HCT116 (cell line): ENCODE data around the gene DTNB. TPM values are rescaled to one million over a fixed set of nuclear protein-coding genes. Genes with fewer than 3 reads are reported as not detected.

Source experiments
- ATAC-seq: fragments of 200-7000 bp; cut with Tn5 transposase; 2 replicates; pipeline ENCODE4 v1.9.1; 2020; ENCODE audit warnings: mild to moderate bottlenecking, moderate library complexity
- BruUV-seq: library from RNA; stranded (reverse); fragments of 400-500 nt; replicated peaks from 2 replicates; lab custom pipeline; 2021; lab: Mats Ljungman, UMichigan
- CTCF ChIA-PET: fragments of 300-600 bp; sonication (Branson Sonifier 250); formaldehyde crosslinking; loops from one replicate; lab custom pipeline; 2021; ENCODE audit warnings: antibody characterized with exemption; lab: Charles Lee
- POLR2A ChIA-PET: fragments of 300-600, 350-600 bp; sonication (Branson Sonifier 250); formaldehyde crosslinking; loops from one replicate; lab custom pipeline; 2021; ENCODE audit warnings: antibody characterized with exemption; lab: Charles Lee
- RAD21 ChIA-PET, 2 experiments: fragments of 300-600 bp; sonication (Branson Sonifier 250); formaldehyde crosslinking; loops; one replicate each; lab custom pipeline; 2023; ENCODE audit warnings: low total read pairs in 2 of 2; ENCODE audit not compliant: uncharacterized antibody in 2 of 2, unreplicated experiment in 2 of 2, low non-redundant PET in 1 of 2; lab: Charles Lee
- DNase-seq: peaks from one replicate; pipeline ENCODE4 v3.0.0-alpha.2; 2010; ENCODE audit warnings: low read depth, low spot score
- H2AFZ ChIP-seq: fragments of 200-600 bp; shearing (Covaris generic), sonication (generic); 2 replicates; pipeline ENCODE4 v1.6.1; 2017; ENCODE audit warnings: low read depth, mixed run types, mixed read lengths, antibody characterized with exemption, low read length; ENCODE audit not compliant: poor library complexity, severe bottlenecking
- H3K27ac ChIP-seq: 2 replicates; pipeline ENCODE4 v1.5.1; 2012; ENCODE audit warnings: low read depth, low read length
- H3K27me3 ChIP-seq: fragments of 200-600 bp; sonication (generic); 2 replicates; pipeline ENCODE4 v1.6.1; 2016; ENCODE audit warnings: mixed run types, low read length, mixed read lengths; ENCODE audit not compliant: insufficient read depth
- H3K36me3 ChIP-seq, 2 experiments: fragments of 200-500 bp in 1 of 2; fragments of 200-600 bp in 1 of 2; sonication (Bioruptor generic) in 1 of 2; sonication (generic) in 1 of 2; 2 replicates each; pipeline versions ENCODE4 v1.5.1 to v1.6.1; 2014 to 2016; ENCODE audit warnings: low read length in 2 of 2, inconsistent platforms in 1 of 2, mixed read lengths in 1 of 2, mixed run types in 1 of 2; ENCODE audit not compliant: insufficient read depth in 2 of 2, control insufficient read depth in 1 of 2
- H3K4me1 ChIP-seq, 2 experiments: fragments of 200-600 bp in 1 of 2; sonication (generic) in 1 of 2; 2 replicates each; pipeline versions ENCODE4 v1.5.1 to v1.6.1; 2012 to 2017; ENCODE audit warnings: low read length in 2 of 2, inconsistent platforms in 1 of 2, mild to moderate bottlenecking in 1 of 2, mixed read lengths in 1 of 2, mixed run types in 1 of 2, moderate library complexity in 1 of 2; ENCODE audit not compliant: insufficient read depth in 2 of 2, control insufficient read depth in 1 of 2
- H3K4me2 ChIP-seq: fragments of 200-600 bp; sonication (generic); 2 replicates; pipeline ENCODE4 v1.6.1; 2017; ENCODE audit warnings: mixed run types, low read length, mixed read lengths
- H3K4me3 ChIP-seq, 2 experiments: fragments of 200-600 bp in 1 of 2; sonication (generic) in 1 of 2; replicated peaks in 1 of 2; 2 replicates each; pipeline ENCODE4 v1.5.1; 2011 to 2016; ENCODE audit warnings: low read length in 2 of 2, control low read depth in 1 of 2, low read depth in 1 of 2, mild to moderate bottlenecking in 1 of 2, mixed read lengths in 1 of 2, mixed run types in 1 of 2
- H3K79me2 ChIP-seq: fragments of 200-600 bp; sonication (generic); 2 replicates; pipeline ENCODE4 v1.6.1; 2017; ENCODE audit warnings: mild to moderate bottlenecking, mixed run types, low read length, moderate library complexity, mixed read lengths; ENCODE audit not compliant: insufficient read depth
- H3K9ac ChIP-seq: fragments of 200-600 bp; sonication (generic); 2 replicates; pipeline ENCODE4 v1.6.1; 2016; ENCODE audit warnings: low read length, mixed read lengths
- H3K9me2 ChIP-seq: fragments of 200-600 bp; sonication (generic), shearing (Covaris generic); 2 replicates; pipeline ENCODE4 v1.6.1; 2017; ENCODE audit warnings: mixed run types, mild to moderate bottlenecking, moderate library complexity; ENCODE audit not compliant: insufficient read depth
- H3K9me3 ChIP-seq, 2 experiments: fragments of 200-500 bp in 1 of 2; fragments of 200-600 bp in 1 of 2; sonication (Bioruptor generic) in 1 of 2; sonication (generic) in 1 of 2; 2 replicates each; pipeline ENCODE4 v1.6.1; 2014 to 2017; ENCODE audit warnings: low read length in 2 of 2, mixed read lengths in 2 of 2, inconsistent platforms in 1 of 2, low read depth in 1 of 2, mild to moderate bottlenecking in 1 of 2, mixed run types in 1 of 2, moderate library complexity in 1 of 2; ENCODE audit not compliant: control insufficient read depth in 1 of 2, insufficient read depth in 1 of 2
- H4K20me1 ChIP-seq: fragments of 200-600 bp; sonication (generic), shearing (Covaris generic); 2 replicates; pipeline ENCODE4 v1.6.1; 2017; ENCODE audit warnings: mixed run types, mild to moderate bottlenecking, moderate library complexity; ENCODE audit not compliant: insufficient read depth
- CBX3 ChIP-seq: IDR thresholded peaks from 2 replicates; pipeline ENCODE4 v1.6.1; 2012; ENCODE audit warnings: low read depth
- EGR1 ChIP-seq: IDR thresholded peaks from 2 replicates; pipeline ENCODE4 v1.6.1; 2012; ENCODE audit warnings: low read depth
- EZH2 ChIP-seq: fragments of 200-600 bp; sonication (generic); IDR thresholded peaks from 2 replicates; pipeline ENCODE4 v1.6.1; 2017; ENCODE audit warnings: antibody characterized with exemption, mixed run types
- EZH2phosphoT487 ChIP-seq: fragments of 200-600 bp; IDR thresholded peaks from 2 replicates; pipeline ENCODE4 v1.6.1; 2018; ENCODE audit warnings: antibody characterized with exemption, borderline replicate concordance
- JUND ChIP-seq: IDR thresholded peaks from 2 replicates; pipeline ENCODE4 v1.6.1; 2012
- POLR2A ChIP-seq: IDR thresholded peaks from 2 replicates; pipeline ENCODE4 v1.7.0; 2011; ENCODE audit warnings: borderline replicate concordance; ENCODE audit not compliant: insufficient read depth, insufficient read length; ENCODE audit errors: extremely low read depth
- SP1 ChIP-seq: IDR thresholded peaks from 2 replicates; pipeline ENCODE4 v1.6.1; 2012; ENCODE audit warnings: low read depth
- YY1 ChIP-seq: IDR thresholded peaks from 2 replicates; pipeline ENCODE4 v1.6.1; 2011; ENCODE audit warnings: low read length, low read depth, moderate library complexity, mild to moderate bottlenecking; ENCODE audit not compliant: insufficient replicate concordance; ENCODE audit errors: extremely low read depth
- intact Hi-C: fragments of 100-400 bp; cut with micrococcal nuclease; formaldehyde crosslinking; loops from 2 replicates; pipeline ENCODE4 v1.10.0; 2022
- total RNA-seq: library from RNA; stranded (reverse); gene quantifications from one replicate; pipeline ENCODE4 v1.2.1, GENCODE V29; 2021; ENCODE audit not compliant: unreplicated experiment
- TF ChIP-seq, protein P1 (sequence below): IDR thresholded peaks from 2 replicates; pipeline ENCODE4 v1.6.1; 2011; ENCODE audit warnings: mild to moderate bottlenecking, low read length, moderate library complexity; ENCODE audit not compliant: insufficient replicate concordance; ENCODE audit errors: extremely low read depth
- TF ChIP-seq, protein P2 (sequence below): IDR thresholded peaks from 2 replicates; pipeline ENCODE4 v1.6.1; 2012

Gene DTNB
- total RNA-seq, 1 experiment from 2014 or later, result 30.2 TPM

DNA sequence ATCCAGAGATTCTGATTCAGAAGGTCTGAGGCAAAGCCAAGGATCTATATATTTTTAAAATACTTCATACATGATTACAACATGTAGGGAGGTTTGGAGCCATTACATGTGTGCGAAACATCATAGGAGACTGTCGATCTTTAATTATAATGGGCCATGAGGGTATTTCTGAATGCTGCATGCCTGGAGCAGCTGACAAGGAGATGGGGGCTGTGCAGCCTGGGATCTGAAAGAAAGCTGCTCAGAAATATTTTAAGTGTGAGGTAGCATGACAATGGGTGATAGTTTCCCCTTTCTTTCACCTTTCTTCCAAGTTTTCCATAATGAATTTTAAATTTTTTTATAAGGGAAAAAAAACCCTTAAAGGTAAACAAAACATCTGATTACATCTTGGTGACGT, 229.6 kb downstream of the DTNB start:
- Histone ChIP-seq H3K4me2 (no peak overlapping the region), H3K9me2 (no peaks in the 10 kb centered on the region), H3K27ac (no peak overlapping the region), H4K20me1 (no peaks in the 10 kb centered on the region), H3K4me1 (no peaks in the 10 kb centered on the region), H3K9ac (no peak overlapping the region), H3K36me3 (no peaks in the 10 kb centered on the region), H3K79me2 (no peaks in the 10 kb centered on the region), H3K4me3 (no peak overlapping the region), H3K9me3 (no peaks in the 10 kb centered on the region), H2AFZ (no peak overlapping the region), H3K27me3 (no peaks in the 10 kb centered on the region)
- intact Hi-C loops, result no loop called here
- BruUV-seq, result no TSS peak
- RAD21 ChIA-PET, result no interaction called here
- DNase-seq, result no peak
- CTCF ChIA-PET, result no interaction called here
- POLR2A ChIA-PET, result no interaction called here
- ATAC-seq, result no peak
- TF ChIP-seq YY1 (no peak), JUND (no peak), EGR1 (no peak), EZH2phosphoT487 (no peak), POLR2A (no peak), CBX3 (no peak), SP1 (no peak), EZH2 (no peak)
- TF ChIP-seq, protein P1, sequence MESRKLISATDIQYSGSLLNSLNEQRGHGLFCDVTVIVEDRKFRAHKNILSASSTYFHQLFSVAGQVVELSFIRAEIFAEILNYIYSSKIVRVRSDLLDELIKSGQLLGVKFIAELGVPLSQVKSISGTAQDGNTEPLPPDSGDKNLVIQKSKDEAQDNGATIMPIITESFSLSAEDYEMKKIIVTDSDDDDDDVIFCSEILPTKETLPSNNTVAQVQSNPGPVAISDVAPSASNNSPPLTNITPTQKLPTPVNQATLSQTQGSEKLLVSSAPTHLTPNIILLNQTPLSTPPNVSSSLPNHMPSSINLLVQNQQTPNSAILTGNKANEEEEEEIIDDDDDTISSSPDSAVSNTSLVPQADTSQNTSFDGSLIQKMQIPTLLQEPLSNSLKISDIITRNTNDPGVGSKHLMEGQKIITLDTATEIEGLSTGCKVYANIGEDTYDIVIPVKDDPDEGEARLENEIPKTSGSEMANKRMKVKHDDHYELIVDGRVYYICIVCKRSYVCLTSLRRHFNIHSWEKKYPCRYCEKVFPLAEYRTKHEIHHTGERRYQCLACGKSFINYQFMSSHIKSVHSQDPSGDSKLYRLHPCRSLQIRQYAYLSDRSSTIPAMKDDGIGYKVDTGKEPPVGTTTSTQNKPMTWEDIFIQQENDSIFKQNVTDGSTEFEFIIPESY, result no peak
- TF ChIP-seq, protein P2, sequence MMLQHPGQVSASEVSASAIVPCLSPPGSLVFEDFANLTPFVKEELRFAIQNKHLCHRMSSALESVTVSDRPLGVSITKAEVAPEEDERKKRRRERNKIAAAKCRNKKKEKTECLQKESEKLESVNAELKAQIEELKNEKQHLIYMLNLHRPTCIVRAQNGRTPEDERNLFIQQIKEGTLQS, result no peak
